HG03108 (cell line): ENCODE data around the gene ROGDI.

Experiments used
- ATAC-seq: cut with Tn5 transposase; IDR thresholded peaks from one replicate; pipeline ENCODE4 v1.9.1; 2021; ENCODE audit warnings: moderate library complexity; ENCODE audit not compliant: unreplicated experiment

Gene ROGDI

DNA sequence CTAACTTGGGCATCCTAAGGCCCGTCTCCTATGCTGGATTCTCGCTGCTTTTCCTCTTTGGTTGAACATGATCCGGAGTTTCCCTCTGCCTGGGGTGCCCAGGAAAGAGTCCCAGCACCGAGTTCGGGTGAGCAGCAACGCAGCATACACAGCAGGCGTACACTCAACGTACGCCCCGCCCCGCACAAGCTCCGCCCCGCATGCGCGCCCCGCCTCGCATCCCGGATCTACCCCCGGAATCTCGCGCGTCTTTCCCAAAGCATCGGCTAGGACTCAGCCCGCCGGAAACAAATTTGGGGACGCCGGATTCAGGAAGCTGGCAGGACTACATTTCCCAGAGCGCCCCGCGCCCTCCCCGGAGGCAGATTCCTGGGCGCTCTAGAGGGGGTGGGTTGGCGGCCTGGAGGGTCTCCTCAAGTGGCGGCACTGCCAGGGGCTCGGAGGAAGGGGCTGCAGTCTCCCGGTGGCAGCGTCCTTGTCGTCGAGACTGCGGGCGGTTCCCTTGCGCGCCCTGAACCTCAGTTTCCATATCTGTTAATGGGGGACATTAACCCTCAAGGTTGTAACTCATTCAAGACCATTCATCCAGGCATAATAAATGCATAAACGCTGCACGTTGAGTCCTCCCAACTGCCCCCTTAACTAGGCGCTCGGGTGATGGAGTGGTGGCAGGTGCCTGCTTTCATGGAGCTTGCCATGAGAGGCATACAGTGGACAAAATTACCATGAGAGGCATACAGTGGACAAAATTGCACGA lies 33.7 kb downstream of the ROGDI start:
- ATAC-seq = peak; percentile 54

GRCh38 chr16:4767872-4768548 lies 34.4 kb downstream of the ROGDI start:
- ATAC-seq = peak; percentile 1

DNA sequence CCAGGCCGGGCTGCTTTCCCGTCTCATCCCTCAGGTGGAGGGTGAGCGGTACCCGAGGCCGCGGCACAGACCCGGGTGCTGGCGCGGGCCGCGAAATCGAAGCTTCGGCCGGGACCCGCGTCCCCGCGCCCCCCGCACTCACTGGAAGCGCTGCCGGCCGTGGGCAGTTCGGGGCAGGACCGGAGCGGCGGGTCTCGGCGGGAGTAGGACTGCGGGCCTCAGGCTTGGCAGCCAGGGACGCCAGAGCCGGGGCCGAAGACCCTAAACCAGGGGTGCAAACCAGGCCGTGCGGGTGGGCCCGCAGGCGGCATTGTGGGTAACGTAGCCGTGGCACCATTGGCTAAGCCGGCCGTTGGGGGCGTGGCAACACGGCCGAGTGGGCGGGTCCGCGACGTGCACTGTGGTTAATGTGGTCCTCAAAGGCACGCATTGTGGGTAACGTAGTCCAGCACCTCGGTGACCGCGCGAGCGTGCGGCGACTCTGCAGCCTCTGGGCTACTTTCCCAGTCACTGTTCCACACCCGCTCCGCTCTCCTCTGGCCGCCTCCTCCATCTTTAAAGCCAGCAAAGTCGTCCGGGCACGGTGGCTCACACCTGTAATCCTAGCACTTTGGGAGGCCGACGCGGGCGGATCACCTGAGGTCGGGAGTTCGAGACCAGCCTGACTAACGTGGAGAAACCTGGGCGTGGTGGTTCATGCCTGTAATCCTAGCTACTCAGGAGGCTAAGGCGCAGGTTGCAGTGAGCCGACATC lies 35.4 kb downstream of the ROGDI start, which contains the start of gene ZNF500:
Gene ZNF500, minus strand, starts transcription at position 288 of the 754 bp plus-strand sequence. CDS start 1,184 bp downstream, outside the sequence.
- ATAC-seq = peak; percentile 89

DNA sequence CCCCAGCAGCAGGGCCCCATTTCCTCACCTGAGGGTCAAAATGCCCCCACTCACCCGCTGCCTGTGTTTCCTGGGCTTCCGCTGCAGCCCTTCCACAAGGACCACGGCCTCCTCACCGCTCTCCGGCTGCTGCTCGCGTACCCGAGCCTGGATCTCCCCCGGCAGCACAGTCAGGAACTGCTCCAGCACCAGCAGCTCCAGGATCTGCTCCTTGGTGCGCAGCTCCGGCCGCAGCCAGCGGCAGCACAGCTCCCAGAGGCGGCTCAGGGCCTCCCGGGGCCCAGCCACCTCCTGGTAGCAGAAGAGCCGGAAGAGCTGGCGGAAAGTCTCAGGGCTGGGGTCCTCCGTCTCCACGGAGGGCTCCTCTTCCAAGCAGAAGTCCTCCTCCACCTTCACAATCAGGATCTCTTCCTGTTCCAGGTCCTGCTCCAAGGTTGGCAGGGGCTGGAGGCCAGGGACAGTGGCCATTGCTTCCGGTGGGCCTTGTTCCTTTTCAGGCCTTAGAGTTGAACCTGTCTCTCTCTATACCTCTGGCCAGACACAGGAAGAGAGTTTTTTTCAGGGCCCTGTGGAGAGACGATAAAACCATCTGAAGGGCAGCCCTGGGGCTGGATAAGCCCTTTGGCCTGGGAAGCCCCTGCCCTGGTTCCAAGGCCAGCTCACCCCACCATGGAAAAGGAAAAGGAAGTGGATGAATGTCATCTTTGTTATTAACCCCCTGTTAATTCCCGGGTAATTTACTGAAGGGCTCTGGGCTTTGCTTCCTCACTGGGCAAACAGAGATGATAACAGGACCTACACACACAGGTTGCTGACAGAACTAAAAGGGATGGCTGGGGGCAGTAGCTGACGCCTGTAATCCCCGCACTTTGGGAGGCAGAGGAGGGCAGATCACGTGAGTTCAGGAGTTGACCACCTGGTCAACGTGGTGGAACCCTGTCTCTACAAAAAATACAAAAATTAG lies 36.6 kb downstream of the ROGDI start:
- ATAC-seq = no peak

- no peak for ATAC-seq
These were observed 38.6 kb downstream of the ROGDI start for GRCh38 chr16:4763791-4764190.

DNA sequence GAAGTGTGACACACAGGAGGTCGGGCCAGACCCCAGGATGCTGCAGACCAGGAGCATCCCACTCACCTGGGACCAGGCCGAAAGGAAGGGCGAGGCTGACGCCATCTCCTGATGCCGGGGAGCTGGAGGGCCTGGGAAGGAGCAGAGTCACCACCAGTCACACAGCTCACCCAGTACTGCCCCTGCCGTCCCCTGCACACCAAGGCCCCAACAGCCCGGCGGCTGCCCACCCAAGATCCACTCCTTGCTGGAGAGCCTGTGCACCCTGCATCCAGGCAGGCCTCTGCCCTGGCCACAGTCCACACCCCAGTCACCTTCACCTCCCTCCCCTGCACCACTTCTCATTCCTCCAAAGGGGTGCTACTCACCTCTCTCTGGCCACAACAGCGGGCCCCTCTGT lies 40.2 kb downstream of the ROGDI start:
- no peak for ATAC-seq

DNA sequence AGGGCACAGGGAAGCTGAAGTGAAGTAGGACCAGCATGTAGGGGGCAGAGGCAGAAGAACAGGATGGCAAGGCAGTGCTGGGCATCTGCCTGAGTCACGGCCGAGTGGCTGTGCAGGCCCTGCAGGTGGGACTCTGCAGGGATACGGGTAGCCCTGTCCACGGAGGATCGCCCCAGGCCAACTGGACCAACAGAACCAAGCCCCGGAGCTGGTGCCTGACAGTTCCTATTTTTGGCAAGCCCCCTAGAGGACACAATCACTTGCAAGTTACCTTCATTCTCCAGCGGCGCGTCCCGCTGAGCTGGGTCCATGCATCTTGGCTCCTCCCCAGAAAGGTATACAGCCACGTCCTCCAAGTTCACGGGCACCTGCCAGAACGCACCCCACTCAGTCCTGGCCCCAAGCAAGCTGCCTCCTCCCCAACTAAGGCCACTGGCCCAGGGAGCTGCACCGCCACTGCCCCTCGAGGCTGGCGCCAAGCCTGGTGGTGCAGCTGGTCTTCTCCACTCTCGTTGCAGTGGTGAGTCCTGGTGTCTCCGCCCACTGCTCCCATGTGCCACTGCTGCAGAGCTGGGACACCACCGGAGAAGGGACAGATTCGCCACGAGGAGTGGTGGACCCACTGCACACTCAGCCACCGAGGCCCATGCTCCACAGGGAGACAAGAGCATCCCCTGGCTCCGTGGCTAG lies 42.1 kb downstream of the ROGDI start:
- no peak for ATAC-seq

DNA sequence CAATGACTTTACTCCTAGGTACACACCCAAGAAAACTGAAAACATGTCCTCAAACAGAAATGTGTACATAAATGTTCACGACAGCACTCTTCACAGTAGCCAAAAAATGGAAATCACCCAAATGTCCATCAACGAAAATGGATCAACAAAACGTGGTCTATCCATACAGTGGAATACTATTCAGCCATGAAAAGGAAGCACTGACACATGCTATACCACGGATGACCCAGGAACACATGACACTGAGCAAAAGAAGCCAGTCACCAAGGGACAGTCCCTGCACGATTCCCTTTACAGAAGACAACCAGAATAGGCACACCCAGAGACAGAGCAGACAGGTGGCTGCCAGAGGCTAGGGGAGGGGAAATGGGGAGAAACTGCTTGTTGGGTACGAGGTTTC lies 46.7 kb downstream of the ROGDI start:
- no peak for ATAC-seq

GRCh38 chr16:4754865-4755264 lies 47.6 kb downstream of the ROGDI start:
- ATAC-seq = no peak

GRCh38 chr16:4753227-4753626 lies 49.2 kb downstream of the ROGDI start:
- no peak for ATAC-seq

DNA sequence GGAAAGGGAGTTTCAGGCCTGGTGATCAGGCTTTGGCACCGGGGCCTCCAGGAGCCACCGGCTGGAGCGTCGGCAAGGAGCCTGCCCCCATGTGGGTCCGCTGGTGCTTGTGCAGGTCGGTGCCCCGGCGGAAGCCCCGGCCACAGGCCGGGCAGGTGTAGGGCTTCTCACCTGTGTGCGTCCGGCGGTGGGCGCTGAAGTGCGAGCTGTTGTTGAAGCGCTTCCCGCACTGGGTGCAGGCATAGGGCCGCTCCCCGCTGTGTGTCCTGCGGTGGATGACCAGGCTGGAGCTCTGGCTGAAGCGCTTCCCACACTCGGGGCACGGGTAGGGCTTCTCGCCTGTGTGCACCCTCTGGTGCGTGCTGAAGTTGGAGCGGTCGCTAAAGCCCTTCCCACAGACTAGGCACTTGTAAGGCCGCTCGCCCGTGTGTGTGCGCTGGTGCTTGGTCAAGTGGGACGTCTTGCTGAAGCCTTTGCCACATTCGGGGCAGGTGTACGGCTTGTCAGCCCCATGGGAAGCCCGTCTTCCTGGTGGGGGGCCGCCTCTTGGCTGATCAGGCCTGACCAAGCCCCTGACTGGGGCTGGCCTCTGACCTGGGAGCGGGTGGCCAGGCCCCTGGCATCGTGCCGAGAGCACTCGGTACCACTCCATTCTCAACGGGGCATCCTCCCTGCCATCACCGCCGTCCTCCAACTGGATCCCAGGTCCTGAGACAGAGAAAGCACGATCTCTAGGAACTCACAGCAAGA lies 49.9 kb downstream of the ROGDI start:
- ATAC-seq = no peak

GRCh38 chr16:4750896-4751295 lies 51.5 kb downstream of the ROGDI start:
- ATAC-seq = no peak

GRCh38 chr16:4749700-4750257 lies 52.7 kb downstream of the ROGDI start:
- ATAC-seq = no peak

DNA sequence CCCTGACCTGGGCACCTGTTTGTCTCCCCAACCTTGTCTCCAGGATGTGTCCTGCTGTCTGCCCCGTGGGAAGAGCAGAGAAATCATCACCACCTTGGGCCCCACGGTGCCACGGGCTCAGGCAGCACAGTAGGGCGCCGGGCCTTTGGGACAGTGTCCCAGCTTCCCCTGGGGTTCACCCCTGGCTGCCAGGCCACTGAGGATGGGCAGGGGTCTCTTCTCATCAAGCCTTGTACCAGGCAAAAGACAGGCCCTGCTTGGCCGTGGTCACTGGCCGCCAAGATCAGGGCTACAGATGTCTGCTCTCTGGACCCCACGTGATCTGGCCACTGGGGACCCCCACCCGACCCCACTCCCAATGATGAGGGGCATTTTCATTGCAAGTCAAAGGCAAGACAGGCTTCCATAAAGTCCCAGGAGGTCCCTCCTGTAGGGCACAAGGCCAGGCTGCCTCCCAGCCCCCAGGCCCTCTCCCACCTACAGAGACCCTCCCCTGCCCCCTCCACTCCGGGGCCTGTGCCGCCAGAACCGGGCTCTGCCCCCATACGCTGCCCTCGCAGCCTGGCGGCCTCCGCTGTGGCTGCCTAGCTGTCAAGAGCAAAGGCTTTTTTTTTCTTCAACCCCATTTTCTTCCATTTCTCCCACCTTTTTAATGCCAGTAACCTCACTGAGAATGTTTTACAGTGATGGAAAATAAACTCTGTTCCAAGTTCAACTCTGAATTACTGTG lies 53.6 kb downstream of the ROGDI start:
- ATAC-seq = no peak

- ATAC-seq = no peak
These were observed 54.3 kb downstream of the ROGDI start for GRCh38 chr16:4747906-4748681.

- ATAC-seq = no peak
These were observed 55.4 kb downstream of the ROGDI start for GRCh38 chr16:4746991-4747574.
